ENCODE data around the gene SUN5.

Gene SUN5

GRCh38 chr20:32993496-32994050 is 10.7 kb downstream of the SUN5 start:
- DNase-seq: no peak
- no peak overlapping the region for H4K8ac ChIP-seq (ENCODE audit: low read depth, low read length)

GRCh38 chr20:32991792-32992641 is 12.2 kb downstream of the SUN5 start:
- Histone ChIP-seq H3K9ac (ENCODE audit: low read length) (no peak overlapping the region), H2BK120ac (ENCODE audit: insufficient read depth, low read length, poor library complexity) (no peak overlapping the region), H2BK12ac (ENCODE audit: low read length) (no peak overlapping the region), H3K27me3 (ENCODE audit: insufficient read depth, low read length) (no peaks in the 10 kb centered on the region), H3K4me2 (ENCODE audit: low read length) (no peak overlapping the region), H3K4me1 (ENCODE audit: control insufficient read depth in 1 of 2, insufficient read depth in 2 of 2, low read length in 2 of 2) (no peaks in the 10 kb centered on the region), H3K18ac (ENCODE audit: low read length) (no peak overlapping the region), H2BK5ac (ENCODE audit: low read depth, low read length, poor library complexity) (no peak overlapping the region), H4K12ac (ENCODE audit: low read depth, low read length) (no peak overlapping the region), H3K23ac (ENCODE audit: low read length) (no peak overlapping the region), H3K14ac (ENCODE audit: low read length) (no peak overlapping the region), H3K27ac (ENCODE audit: low read depth, low read length) (no peak overlapping the region), H4K8ac (ENCODE audit: low read depth, low read length) (no peak overlapping the region), H3K9me3 (ENCODE audit: insufficient read depth, low read depth, low read length) (no peaks in the 10 kb centered on the region), H2AK5ac (ENCODE audit: low read length) (no peak overlapping the region), H3K4ac (ENCODE audit: low read depth, low read length) (no peak overlapping the region), H4K91ac (ENCODE audit: low read depth, low read length) (no peak overlapping the region), H3K79me1 (ENCODE audit: low read length) (no peaks in the 10 kb centered on the region), H3K79me2 (ENCODE audit: control insufficient read depth, insufficient read depth, low read length, poor library complexity) (no peaks in the 10 kb centered on the region), H3K36me3 (ENCODE audit: control insufficient read depth in 1 of 2, insufficient read depth in 2 of 2, low read length in 2 of 2) (no peaks in the 10 kb centered on the region), H3K4me3 (ENCODE audit: low read depth, low read length) (no peak overlapping the region), H2AFZ (ENCODE audit: insufficient read depth, low read length, poor library complexity) (no peak overlapping the region)
- DNase-seq: no peak
- WGBS (ENCODE audit: extremely low coverage, insufficient coverage, insufficient read length): no CpG with 5 or more reads among the region's 8 CpGs

More at GRCh38 chr20:32993496-32994050, 10.7 kb downstream of the SUN5 start:
- no peaks in the 10 kb centered on the region for H3K36me3 ChIP-seq (ENCODE audit: control insufficient read depth in 1 of 2, insufficient read depth in 2 of 2, low read length in 2 of 2)
- H2AK5ac ChIP-seq (ENCODE audit: low read length): no peak overlapping the region
- no peak overlapping the region for H3K4me3 ChIP-seq (ENCODE audit: low read depth, low read length)
- no peak overlapping the region for H4K91ac ChIP-seq (ENCODE audit: low read depth, low read length)
- H3K9me3 ChIP-seq (ENCODE audit: insufficient read depth, low read depth, low read length): no peaks in the 10 kb centered on the region
- H3K14ac ChIP-seq (ENCODE audit: low read length): no peak overlapping the region
- H4K12ac ChIP-seq (ENCODE audit: low read depth, low read length): no peak overlapping the region
- no peak overlapping the region for H3K18ac ChIP-seq (ENCODE audit: low read length)
- H3K27me3 ChIP-seq (ENCODE audit: insufficient read depth, low read length): no peaks in the 10 kb centered on the region
- H3K9ac ChIP-seq (ENCODE audit: low read length): no peak overlapping the region
- no CpG with 5 or more reads among the region's 8 CpGs for WGBS (ENCODE audit: extremely low coverage, insufficient coverage, insufficient read length)
- no peak overlapping the region for H2BK120ac ChIP-seq (ENCODE audit: insufficient read depth, low read length, poor library complexity)
- H3K4me2 ChIP-seq (ENCODE audit: low read length): no peak overlapping the region
- no peak overlapping the region for H3K23ac ChIP-seq (ENCODE audit: low read length)
- H2BK12ac ChIP-seq (ENCODE audit: low read length): no peak overlapping the region
- H2BK5ac ChIP-seq (ENCODE audit: low read depth, low read length, poor library complexity): no peak overlapping the region
- no peaks in the 10 kb centered on the region for H3K79me1 ChIP-seq (ENCODE audit: low read length)
- H3K4ac ChIP-seq (ENCODE audit: low read depth, low read length): no peak overlapping the region
- no peak overlapping the region for H3K27ac ChIP-seq (ENCODE audit: low read depth, low read length)
- no peaks in the 10 kb centered on the region for H3K4me1 ChIP-seq (ENCODE audit: control insufficient read depth in 1 of 2, insufficient read depth in 2 of 2, low read length in 2 of 2)
- H3K79me2 ChIP-seq (ENCODE audit: control insufficient read depth, insufficient read depth, low read length, poor library complexity): no peaks in the 10 kb centered on the region
- H2AFZ ChIP-seq (ENCODE audit: insufficient read depth, low read length, poor library complexity): no peak overlapping the region

DNA sequence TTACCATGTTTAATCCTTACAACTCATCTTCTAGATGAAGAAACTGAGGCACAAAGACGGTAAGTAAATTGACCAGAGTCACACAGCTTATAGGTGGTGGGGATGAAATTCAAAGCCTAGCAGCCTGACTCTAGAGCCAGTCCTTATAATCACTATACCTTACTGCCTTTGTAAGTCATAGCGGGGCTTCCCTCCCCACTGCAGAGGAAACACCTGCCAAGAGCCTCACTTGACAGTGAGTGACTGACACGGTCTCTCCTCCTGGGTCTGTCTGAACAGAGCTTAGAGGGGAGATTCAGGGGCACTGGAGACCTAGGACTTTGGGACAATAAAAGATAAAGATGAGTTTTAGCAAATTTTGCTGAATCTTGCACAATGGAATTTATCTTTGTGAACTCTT is 12.8 kb downstream of the SUN5 start:
- no peak overlapping the region for H3K4ac ChIP-seq (ENCODE audit: low read depth, low read length)
- H3K27ac ChIP-seq (ENCODE audit: low read depth, low read length): no peak overlapping the region
- H3K9me3 ChIP-seq (ENCODE audit: insufficient read depth, low read depth, low read length): no peaks in the 10 kb centered on the region
- H3K4me2 ChIP-seq (ENCODE audit: low read length): no peak overlapping the region
- no peak overlapping the region for H2BK5ac ChIP-seq (ENCODE audit: low read depth, low read length, poor library complexity)
- no peak overlapping the region for H4K12ac ChIP-seq (ENCODE audit: low read depth, low read length)
- no peak overlapping the region for H2AK5ac ChIP-seq (ENCODE audit: low read length)
- DNase-seq: no peak
- H4K8ac ChIP-seq (ENCODE audit: low read depth, low read length): no peak overlapping the region
- H3K4me3 ChIP-seq (ENCODE audit: low read depth, low read length): no peak overlapping the region
- H3K23ac ChIP-seq (ENCODE audit: low read length): no peak overlapping the region
- no peaks in the 10 kb centered on the region for H3K36me3 ChIP-seq (ENCODE audit: control insufficient read depth in 1 of 2, insufficient read depth in 2 of 2, low read length in 2 of 2)
- no CpG with 5 or more reads among the region's 3 CpGs for WGBS (ENCODE audit: extremely low coverage, insufficient coverage, insufficient read length)
- no peak overlapping the region for H2AFZ ChIP-seq (ENCODE audit: insufficient read depth, low read length, poor library complexity)
- no peak overlapping the region for H4K91ac ChIP-seq (ENCODE audit: low read depth, low read length)
- no peaks in the 10 kb centered on the region for H3K79me1 ChIP-seq (ENCODE audit: low read length)
- no peaks in the 10 kb centered on the region for H3K27me3 ChIP-seq (ENCODE audit: insufficient read depth, low read length)
- H2BK12ac ChIP-seq (ENCODE audit: low read length): no peak overlapping the region
- H3K18ac ChIP-seq (ENCODE audit: low read length): no peak overlapping the region
- H3K14ac ChIP-seq (ENCODE audit: low read length): no peak overlapping the region
- no peaks in the 10 kb centered on the region for H3K4me1 ChIP-seq (ENCODE audit: control insufficient read depth in 1 of 2, insufficient read depth in 2 of 2, low read length in 2 of 2)
- no peak overlapping the region for H3K9ac ChIP-seq (ENCODE audit: low read length)
- no peaks in the 10 kb centered on the region for H3K79me2 ChIP-seq (ENCODE audit: control insufficient read depth, insufficient read depth, low read length, poor library complexity)
- no peak overlapping the region for H2BK120ac ChIP-seq (ENCODE audit: insufficient read depth, low read length, poor library complexity)

DNA sequence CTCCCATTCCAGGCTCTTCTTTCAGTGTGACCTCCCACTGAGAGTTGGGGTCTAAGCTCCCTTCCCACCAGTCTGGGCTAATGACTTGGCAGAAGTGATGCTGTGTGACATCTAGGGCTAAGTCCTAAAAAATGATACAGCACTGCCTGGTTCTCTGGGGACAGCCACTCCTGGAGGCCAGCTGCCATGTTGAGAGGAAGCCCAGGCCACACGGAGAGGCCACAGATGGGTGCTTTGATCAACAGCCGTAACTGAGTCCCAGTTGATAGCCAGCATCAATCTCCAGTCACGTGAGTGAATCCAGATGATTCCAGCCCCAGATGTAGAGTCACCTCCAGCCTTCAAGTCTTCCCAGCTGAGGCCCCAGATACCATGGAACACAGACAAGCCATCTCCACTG is 13.8 kb downstream of the SUN5 start:
- Histone ChIP-seq H3K36me3 (ENCODE audit: control insufficient read depth in 1 of 2, insufficient read depth in 2 of 2, low read length in 2 of 2) (no peaks in the 10 kb centered on the region), H3K23ac (ENCODE audit: low read length) (no peak overlapping the region), H2BK12ac (ENCODE audit: low read length) (no peak overlapping the region), H2BK5ac (ENCODE audit: low read depth, low read length, poor library complexity) (no peak overlapping the region), H3K14ac (ENCODE audit: low read length) (no peak overlapping the region), H3K79me1 (ENCODE audit: low read length) (no peaks in the 10 kb centered on the region), H2AFZ (ENCODE audit: insufficient read depth, low read length, poor library complexity) (no peak overlapping the region), H4K8ac (ENCODE audit: low read depth, low read length) (no peak overlapping the region), H4K12ac (ENCODE audit: low read depth, low read length) (no peak overlapping the region), H2AK5ac (ENCODE audit: low read length) (no peak overlapping the region), H3K4me2 (ENCODE audit: low read length) (no peak overlapping the region), H3K4me1 (ENCODE audit: control insufficient read depth in 1 of 2, insufficient read depth in 2 of 2, low read length in 2 of 2) (no peaks in the 10 kb centered on the region), H3K27me3 (ENCODE audit: insufficient read depth, low read length) (no peaks in the 10 kb centered on the region), H2BK120ac (ENCODE audit: insufficient read depth, low read length, poor library complexity) (no peak overlapping the region), H3K9ac (ENCODE audit: low read length) (no peak overlapping the region), H3K4me3 (ENCODE audit: low read depth, low read length) (no peak overlapping the region), H3K9me3 (ENCODE audit: insufficient read depth, low read depth, low read length) (no peaks in the 10 kb centered on the region), H3K27ac (ENCODE audit: low read depth, low read length) (no peak overlapping the region), H4K91ac (ENCODE audit: low read depth, low read length) (no peak overlapping the region), H3K79me2 (ENCODE audit: control insufficient read depth, insufficient read depth, low read length, poor library complexity) (no peaks in the 10 kb centered on the region), H3K4ac (ENCODE audit: low read depth, low read length) (no peak overlapping the region), H3K18ac (ENCODE audit: low read length) (no peak overlapping the region)
- DNase-seq: no peak
- no CpG with 5 or more reads among the region's 3 CpGs for WGBS (ENCODE audit: extremely low coverage, insufficient coverage, insufficient read length)

All from trophoblast cell (in vitro differentiated cells and primary cell).